A549 (cell line): ENCODE measurements around the gene TRDN.

ENCODE experiments used
- CTCF ChIP-seq: fragments of >200 bp; sonication (Bioruptor Twin); formaldehyde crosslinking; IDR thresholded peaks from 3 replicates; pipeline ENCODE4 v1.5.1; 2016
- EHMT2 ChIP-seq: fragments of 200-600 bp; sonication (generic); IDR thresholded peaks from 2 replicates; pipeline ENCODE4 v1.6.1; 2016; ENCODE audit warnings: antibody characterized with exemption, low read depth, mild to moderate bottlenecking, moderate library complexity
- EP300 ChIP-seq, 2 experiments: fragments of >200 bp; sonication (Bioruptor Twin); formaldehyde crosslinking; IDR thresholded peaks; 2 replicates in 1 of 2; 3 replicates in 1 of 2; pipeline ENCODE4 v1.6.1; 2016 to 2017
- FOSL2 ChIP-seq, 2 experiments: fragments of 450-650 bp in 1 of 2; fragments of >200 bp in 1 of 2; sonication (Bioruptor Twin) in 1 of 2; formaldehyde crosslinking; IDR thresholded peaks; 2 replicates each; pipeline versions ENCODE4 v1.5.0 to v1.6.1; 2016 to 2020; ENCODE audit warnings: mild to moderate bottlenecking in 1 of 2, moderate library complexity in 1 of 2
- HOXB5 ChIP-seq: fragments of 250-450 bp; sonication (Bioruptor Pico); IDR thresholded peaks from 2 replicates; pipeline ENCODE4 v1.5.0; 2020; ENCODE audit warnings: mild to moderate bottlenecking, moderate library complexity
- NR3C1 ChIP-seq: fragments of >200 bp; sonication (Bioruptor Twin); formaldehyde crosslinking; IDR thresholded peaks from 3 replicates; pipeline ENCODE4 v1.6.1; 2017
- POLR2A ChIP-seq: IDR thresholded peaks from 2 replicates; pipeline ENCODE4 v1.6.1; 2012; ENCODE audit warnings: mild to moderate bottlenecking, low read length
- RAD21 ChIP-seq, 2 experiments: fragments of >200 bp in 1 of 2; sonication (Bioruptor Twin) in 1 of 2; formaldehyde crosslinking in 1 of 2; IDR thresholded peaks in 1 of 2; conservative IDR thresholded peaks in 1 of 2; 2 replicates in 1 of 2; 3 replicates in 1 of 2; pipeline ENCODE4 v1.6.1; 2012 to 2018; ENCODE audit warnings: inconsistent platforms in 1 of 2
- RFX5 ChIP-seq: fragments of 450-650 bp; IDR thresholded peaks from 2 replicates; pipeline ENCODE4 v1.7.1; 2014; ENCODE audit warnings: antibody characterized with exemption, mild to moderate bottlenecking, moderate library complexity
- RNF2 ChIP-seq: fragments of 200-600 bp; sonication (generic); IDR thresholded peaks from 2 replicates; pipeline ENCODE4 v1.6.1; 2016; ENCODE audit warnings: low read depth, mild to moderate bottlenecking, antibody characterized with exemption, moderate library complexity, borderline replicate concordance
- TP53 ChIP-seq: fragments of 250-450 bp; sonication (Bioruptor Pico); IDR thresholded peaks from 2 replicates; pipeline ENCODE4 v1.5.0; 2021; ENCODE audit warnings: mild to moderate bottlenecking, moderate library complexity
- USF2 ChIP-seq: fragments of 450-650 bp; IDR thresholded peaks from 2 replicates; pipeline ENCODE4 v1.6.1; 2014; ENCODE audit warnings: antibody characterized with exemption
- TF ChIP-seq, protein P1 (sequence below): IDR thresholded peaks from 2 replicates; pipeline ENCODE4 v1.6.1; 2012; ENCODE audit warnings: low read depth, borderline replicate concordance

DNA sequence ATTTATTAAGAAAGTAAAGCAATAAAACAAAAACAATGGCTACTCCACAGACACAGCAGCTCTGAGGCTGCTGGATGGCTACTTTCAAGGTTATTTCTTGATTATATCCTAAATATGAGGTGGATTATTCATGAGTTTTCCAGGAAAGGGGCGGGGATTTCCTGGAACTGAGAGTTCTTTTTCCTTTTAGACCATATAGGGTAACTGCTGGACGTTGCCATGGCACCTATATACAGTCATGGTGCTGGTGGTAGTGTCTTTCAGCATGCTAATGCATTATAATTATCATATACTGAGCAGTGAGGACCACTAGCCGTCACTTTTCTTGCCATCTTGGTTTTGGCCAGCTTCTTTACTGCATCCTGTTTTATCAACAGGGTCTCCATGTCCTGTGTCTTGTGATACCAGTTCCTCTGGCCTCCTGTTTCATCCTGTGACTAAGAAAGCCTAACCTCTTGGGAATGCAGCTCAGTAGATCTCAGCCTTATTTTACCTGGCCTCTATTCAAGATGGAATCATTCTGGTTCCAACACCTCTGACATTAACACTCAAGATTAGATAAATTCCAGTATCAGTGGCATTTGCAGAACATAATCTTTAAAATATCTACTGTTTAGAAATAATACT is 32.3 kb upstream of the TRDN start:
- TF ChIP-seq TP53 (CRISPR knock-in tag) (no peak), CTCF (no peak), EP300 (IDR thresholded peaks at IDR 0.05) (no peak), EHMT2 (no peak), RFX5 (no peak), POLR2A (no peak), FOSL2 (IDR thresholded peaks at IDR 0.05) (no peak), FOSL2 (CRISPR knock-in tag; IDR thresholded peaks at IDR 0.05) (no peak), RAD21 (conservative IDR thresholded peaks at IDR 0.05 in 1 of 2, IDR thresholded peaks at IDR 0.05 in 1 of 2) (no peak), HOXB5 (CRISPR knock-in tag) (no peak), NR3C1 (no peak), USF2 (no peak), RNF2 (no peak)
- TF ChIP-seq, protein P1, sequence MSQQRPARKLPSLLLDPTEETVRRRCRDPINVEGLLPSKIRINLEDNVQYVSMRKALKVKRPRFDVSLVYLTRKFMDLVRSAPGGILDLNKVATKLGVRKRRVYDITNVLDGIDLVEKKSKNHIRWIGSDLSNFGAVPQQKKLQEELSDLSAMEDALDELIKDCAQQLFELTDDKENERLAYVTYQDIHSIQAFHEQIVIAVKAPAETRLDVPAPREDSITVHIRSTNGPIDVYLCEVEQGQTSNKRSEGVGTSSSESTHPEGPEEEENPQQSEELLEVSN, result no peak
